HAP-1 (cell line): Measurements from ENCODE around the gene ZNF543.

ENCODE experiments used
- DNase-seq, 2 experiments: peaks; one replicate each; pipeline ENCODE4 v3.0.0-alpha.2; 2016 to 2020; ENCODE audit warnings: low spot score in 2 of 2
- H3K27me3 ChIP-seq: fragments of 250-450 bp; sonication (Bioruptor Pico); 2 replicates; pipeline ENCODE4 v1.5.1; 2020; ENCODE audit warnings: low read depth, mild to moderate bottlenecking, moderate library complexity
- H3K36me3 ChIP-seq: fragments of 250-450 bp; sonication (Bioruptor Pico); replicated peaks from 2 replicates; pipeline ENCODE4 v1.5.1; 2020; ENCODE audit warnings: mild to moderate bottlenecking
- H3K4me1 ChIP-seq: fragments of 250-450 bp; sonication (Bioruptor Pico); 2 replicates; pipeline ENCODE4 v1.5.1; 2020; ENCODE audit warnings: mild to moderate bottlenecking
- H3K4me3 ChIP-seq: fragments of 250-450 bp; sonication (Bioruptor Pico); 2 replicates; pipeline ENCODE4 v1.5.1; 2020; ENCODE audit warnings: mild to moderate bottlenecking, moderate library complexity
- H3K9me3 ChIP-seq: fragments of 250-450 bp; sonication (Bioruptor Pico); 2 replicates; pipeline ENCODE4 v1.5.1; 2020; ENCODE audit warnings: mild to moderate bottlenecking, moderate library complexity
- in situ Hi-C: fragments of 300-500 bp; cut with MboI; formaldehyde crosslinking; loops from 3 replicates; pipeline ENCODE4 v1.14.3; 2020; ENCODE audit warnings: low sequenced_read_pairs, inconsistent platforms, mixed read lengths

ZNF543 gene

DNA sequence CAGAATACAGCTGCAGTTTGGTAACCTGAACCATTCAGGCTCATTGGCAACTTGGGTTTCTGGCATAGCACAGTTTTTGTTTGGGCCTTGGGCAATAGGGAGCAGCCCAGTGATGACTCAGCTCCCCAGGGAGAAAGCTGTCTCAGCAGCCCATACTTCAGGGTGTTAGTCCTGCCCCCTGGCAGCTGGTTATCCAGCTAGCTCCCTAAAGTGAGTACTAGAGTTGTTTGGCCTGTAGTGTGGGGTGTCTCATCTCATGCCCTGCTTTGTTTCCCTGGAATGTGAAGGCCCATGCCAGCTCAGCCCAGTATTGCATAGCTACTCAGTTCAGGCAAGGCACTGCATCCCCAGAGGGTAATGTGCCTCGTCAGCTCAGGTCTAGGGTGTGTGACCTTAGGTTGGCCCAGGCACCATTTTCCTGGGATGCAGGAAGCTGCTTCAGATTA, 18.2 kb upstream of the ZNF543 start:
- no peaks in the 10 kb centered on the region for H3K9me3 ChIP-seq
- in situ Hi-C loops, result no loop called here
- no peak for DNase-seq
- no peaks in the 10 kb centered on the region for H3K4me1 ChIP-seq
- no peaks in the 10 kb centered on the region for H3K27me3 ChIP-seq
- peaks cover 20% of the 10 kb centered on the region for H3K36me3 ChIP-seq
- no peak overlapping the region for H3K4me3 ChIP-seq

DNA sequence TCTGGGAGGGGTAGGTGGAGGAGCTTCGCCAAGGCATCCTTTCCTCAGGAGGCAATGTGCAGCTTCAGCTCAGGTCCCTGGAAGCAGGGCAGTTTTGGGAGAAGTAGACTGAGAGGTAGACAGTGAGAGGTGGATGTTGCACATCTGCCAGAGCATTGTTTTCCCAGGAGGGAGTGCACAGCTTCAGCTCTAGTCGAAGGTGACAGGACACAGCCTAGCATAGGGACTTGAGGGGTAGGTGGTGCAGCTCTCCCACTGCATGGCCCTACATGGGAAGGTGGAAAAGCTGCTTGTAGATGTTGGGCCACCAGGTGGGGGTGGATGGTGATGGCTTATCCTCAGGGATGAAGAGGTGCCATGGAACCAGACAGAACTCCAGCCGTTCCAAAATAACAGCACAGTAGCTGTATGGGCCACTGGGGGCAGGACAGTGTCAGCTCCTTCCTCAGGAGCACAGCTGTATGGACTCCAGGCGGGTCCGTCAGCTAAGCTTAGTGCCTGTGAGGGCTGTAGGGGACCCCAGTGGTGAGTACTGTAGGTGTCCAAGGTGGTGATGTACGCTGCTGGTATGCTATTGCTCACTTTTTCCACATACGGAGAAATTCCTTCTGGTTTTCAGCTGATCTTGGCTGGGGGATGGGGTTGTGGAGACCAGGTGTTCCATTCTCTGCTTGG, 17.4 kb upstream of the ZNF543 start:
- in situ Hi-C loops, result no loop called here
- Histone ChIP-seq H3K27me3 (no peaks in the 10 kb centered on the region), H3K9me3 (no peaks in the 10 kb centered on the region), H3K4me3 (no peak overlapping the region), H3K4me1 (no peaks in the 10 kb centered on the region), H3K36me3 (peaks cover 14% of the 10 kb centered on the region)
- DNase-seq, result no peak

DNA sequence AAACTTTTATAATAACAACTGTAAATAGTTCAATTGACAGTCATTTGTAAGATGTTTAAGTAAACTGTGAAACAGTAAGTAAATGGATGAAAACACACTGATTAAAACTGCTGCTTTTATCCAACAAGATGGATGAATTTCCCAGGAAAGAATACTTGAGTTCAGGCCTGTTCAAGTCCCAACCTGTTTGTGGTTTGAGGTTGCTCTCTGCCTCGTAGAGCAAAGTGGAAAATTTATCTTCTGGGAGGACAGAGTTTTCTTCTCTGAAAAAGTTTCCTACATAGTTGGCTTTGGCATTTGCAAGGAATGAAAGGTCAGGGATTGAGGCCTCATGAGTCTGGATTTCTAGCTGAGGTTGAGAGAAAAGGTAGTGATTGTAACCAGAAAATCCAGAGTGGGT, 15.2 kb upstream of the ZNF543 start:
- Histone ChIP-seq H3K4me1 (no peaks in the 10 kb centered on the region), H3K27me3 (no peaks in the 10 kb centered on the region), H3K9me3 (no peaks in the 10 kb centered on the region), H3K36me3 (peaks cover 12% of the 10 kb centered on the region), H3K4me3 (no peak overlapping the region)
- DNase-seq, result no peak
- in situ Hi-C loops, result no loop called here

DNA sequence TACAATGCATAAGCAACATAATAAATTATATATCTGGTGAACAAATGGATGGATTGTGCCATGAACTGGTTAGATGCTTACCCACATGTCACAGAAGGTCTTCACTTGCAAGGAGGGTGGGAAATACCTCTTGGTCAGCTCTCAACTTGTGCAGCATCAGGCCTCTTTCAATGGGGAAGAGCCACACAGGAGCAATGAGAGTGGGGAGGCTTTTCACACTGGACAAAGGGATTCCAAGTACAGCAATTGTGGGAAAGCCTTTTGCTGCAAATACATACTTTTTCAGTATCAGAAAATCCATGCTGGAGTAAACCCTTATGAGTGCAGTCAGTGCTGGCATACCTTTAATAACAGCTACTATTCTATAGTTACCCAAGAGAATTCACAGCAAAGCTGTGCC, 11.8 kb upstream of the ZNF543 start:
- H3K27me3 ChIP-seq, result no peaks in the 10 kb centered on the region
- no peak for DNase-seq
- H3K4me3 ChIP-seq, result no peak overlapping the region
- no peaks in the 10 kb centered on the region for H3K9me3 ChIP-seq
- no peaks in the 10 kb centered on the region; the same call in 1 of the 2 replicates for H3K36me3 ChIP-seq
- H3K4me1 ChIP-seq, result no peaks in the 10 kb centered on the region
- in situ Hi-C loops, result no loop called here

DNA sequence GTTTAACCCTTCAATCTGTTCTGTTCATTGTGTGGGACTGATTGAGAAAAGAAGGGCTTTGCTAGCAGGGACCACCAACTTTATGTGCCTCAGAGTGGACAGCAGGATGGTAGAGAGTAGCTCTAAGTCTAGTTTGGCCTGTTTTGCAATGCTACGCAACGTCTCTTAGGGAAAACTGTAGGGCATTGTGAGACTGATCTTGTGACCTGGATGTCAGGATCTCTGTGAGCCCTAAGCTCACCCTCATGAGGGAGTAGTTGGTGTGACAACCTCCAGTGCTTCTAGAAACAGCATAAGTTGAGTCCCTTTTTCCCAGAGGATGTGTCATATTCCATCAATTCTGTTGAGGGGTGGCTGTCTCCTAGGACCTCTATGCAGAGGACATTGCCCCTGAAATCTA, 9.5 kb upstream of the ZNF543 start:
- Histone ChIP-seq H3K9me3 (no peaks in the 10 kb centered on the region), H3K36me3 (no peaks in the 10 kb centered on the region), H3K27me3 (no peaks in the 10 kb centered on the region), H3K4me3 (no peak overlapping the region), H3K4me1 (no peaks in the 10 kb centered on the region)
- in situ Hi-C loops, result no loop called here
- no peak for DNase-seq

DNA sequence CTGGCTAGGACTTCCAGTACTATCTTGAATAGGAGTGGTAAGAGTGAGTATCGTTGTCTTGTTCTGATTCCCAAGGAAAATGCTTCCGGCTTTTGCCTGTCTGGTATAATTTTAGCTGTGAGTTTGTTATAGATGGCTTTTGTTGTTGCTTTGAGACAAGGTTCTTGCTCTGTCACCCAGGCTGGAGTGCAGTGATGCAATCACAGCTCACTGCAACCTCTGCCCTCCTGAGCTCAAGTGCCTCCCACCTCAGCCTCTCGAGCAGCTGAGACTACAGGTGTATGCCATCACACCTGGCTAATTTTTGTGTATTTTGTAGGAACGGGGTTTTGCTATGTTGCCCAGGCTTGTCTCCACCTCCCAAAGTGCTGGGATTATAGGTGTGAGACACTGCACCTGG, 6.1 kb upstream of the ZNF543 start:
- H3K27me3 ChIP-seq, result 0 out of 2 replicates have a peak, but pooled peaks cover 2% of the 10 kb centered on the region
- no peak overlapping the region for H3K4me3 ChIP-seq
- in situ Hi-C loops, result no loop called here
- no peaks in the 10 kb centered on the region for H3K36me3 ChIP-seq
- H3K9me3 ChIP-seq, result no peaks in the 10 kb centered on the region
- no peak for DNase-seq
- no peaks in the 10 kb centered on the region for H3K4me1 ChIP-seq

DNA sequence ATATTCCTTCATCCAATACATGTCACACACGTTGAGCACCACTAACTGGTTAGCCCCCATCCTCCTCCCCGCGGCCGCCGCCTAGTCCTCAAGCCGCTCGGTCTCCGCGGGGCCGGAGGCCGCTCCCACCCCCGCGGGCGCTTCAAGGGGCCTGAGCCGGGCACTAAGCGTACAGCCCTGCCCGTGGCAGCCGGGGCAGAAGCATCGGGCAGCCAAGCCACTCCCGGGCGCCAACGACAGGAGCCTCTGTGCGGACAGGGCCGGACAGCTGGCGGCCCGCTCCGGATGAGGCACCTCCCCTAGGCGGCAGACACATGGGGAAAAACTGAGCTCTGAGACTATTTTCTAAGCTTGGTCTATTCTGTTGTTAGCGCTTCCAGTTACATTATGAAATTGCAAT, 2.8 kb upstream of the ZNF543 start:
- no peaks in the 10 kb centered on the region for H3K9me3 ChIP-seq
- 0 out of 2 replicates have a peak, but pooled peaks cover 2% of the 10 kb centered on the region for H3K27me3 ChIP-seq
- no peak for DNase-seq
- H3K4me1 ChIP-seq, result peaks cover 3% of the 10 kb centered on the region
- peaks cover under 1% of the 10 kb centered on the region; the same call in 1 of the 2 replicates for H3K36me3 ChIP-seq
- in situ Hi-C loops, result no loop called here
- no peak overlapping the region for H3K4me3 ChIP-seq

DNA sequence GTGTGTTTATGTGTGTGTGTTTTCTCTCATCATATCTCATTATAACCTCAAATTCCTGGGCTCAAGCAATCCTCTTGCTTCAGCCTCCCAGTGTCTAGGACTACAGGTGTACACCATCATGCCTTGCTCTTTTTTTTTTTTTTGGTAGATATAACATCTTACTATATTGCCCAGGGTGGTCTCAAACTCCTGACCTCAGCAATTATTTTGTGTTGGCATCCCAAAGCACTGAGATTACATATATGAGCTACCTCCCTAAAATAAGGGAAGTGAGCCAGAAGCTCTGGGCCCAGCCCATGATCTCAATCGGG, 448 bp upstream of the ZNF543 start:
- no peak for DNase-seq
- Histone ChIP-seq H3K9me3 (no peaks in the 10 kb centered on the region), H3K4me3 (peak overlapping the region; percentile 82), H3K27me3 (0 out of 2 replicates have a peak, but pooled peaks cover 2% of the 10 kb centered on the region), H3K36me3 (peaks cover 11% of the 10 kb centered on the region), H3K4me1 (peaks cover 3% of the 10 kb centered on the region)
- in situ Hi-C loops, result no loop called here

DNA sequence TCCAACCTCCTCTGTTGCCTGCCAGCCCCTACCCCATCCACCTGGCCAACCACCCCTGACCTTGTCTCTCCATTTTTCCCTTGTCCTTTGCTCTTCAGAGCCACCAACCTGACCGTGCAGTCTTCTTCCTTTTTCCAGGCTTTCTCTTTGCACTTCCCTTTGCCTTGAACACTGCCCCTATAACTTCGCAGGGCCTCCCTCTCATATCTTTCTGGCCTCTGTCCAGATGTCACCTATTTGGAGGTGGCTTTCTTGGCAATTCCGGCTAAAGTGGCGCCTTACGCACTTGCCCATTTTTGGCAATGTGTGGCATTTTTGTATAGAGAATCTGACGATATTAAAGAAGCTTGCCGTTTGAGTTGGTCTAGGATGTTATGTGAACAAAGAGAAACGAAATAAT, 844 bp downstream of the ZNF543 start:
- DNase-seq, result no peak
- Histone ChIP-seq H3K9me3 (no peaks in the 10 kb centered on the region), H3K27me3 (0 out of 2 replicates have a peak, but pooled peaks cover 2% of the 10 kb centered on the region), H3K4me1 (peaks cover 3% of the 10 kb centered on the region), H3K4me3 (peak overlapping the region; percentile 82), H3K36me3 (peaks cover 24% of the 10 kb centered on the region)
- in situ Hi-C loops, result no loop called here

DNA sequence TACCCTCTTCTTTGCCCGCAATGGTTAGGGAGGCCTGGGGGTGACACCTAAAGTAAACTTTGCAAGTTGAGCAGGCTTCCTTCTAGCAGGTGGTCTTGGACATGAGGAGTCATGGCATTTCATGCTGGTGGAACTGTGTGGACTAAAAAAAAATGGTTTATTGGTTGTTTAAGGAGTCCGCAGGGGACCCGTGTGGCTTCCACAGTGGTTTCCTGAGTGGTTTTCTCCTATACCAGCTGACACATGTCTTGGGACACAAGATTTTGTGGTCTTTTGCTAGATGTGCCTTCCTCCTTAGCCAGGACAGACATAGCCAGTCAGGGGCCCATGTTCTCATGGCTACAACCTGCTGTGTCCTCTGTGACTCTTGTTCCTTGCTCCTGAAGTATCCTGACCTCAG, 1.5 kb downstream of the ZNF543 start:
- peak overlapping the region; percentile 82; the same call in 1 of the 2 replicates for H3K4me3 ChIP-seq
- 0 out of 2 replicates have a peak, but pooled peaks cover 2% of the 10 kb centered on the region for H3K27me3 ChIP-seq
- H3K36me3 ChIP-seq, result peaks cover 31% of the 10 kb centered on the region
- DNase-seq, result no peak
- H3K4me1 ChIP-seq, result peaks cover 3% of the 10 kb centered on the region
- in situ Hi-C loops, result no loop called here
- H3K9me3 ChIP-seq, result no peaks in the 10 kb centered on the region

DNA sequence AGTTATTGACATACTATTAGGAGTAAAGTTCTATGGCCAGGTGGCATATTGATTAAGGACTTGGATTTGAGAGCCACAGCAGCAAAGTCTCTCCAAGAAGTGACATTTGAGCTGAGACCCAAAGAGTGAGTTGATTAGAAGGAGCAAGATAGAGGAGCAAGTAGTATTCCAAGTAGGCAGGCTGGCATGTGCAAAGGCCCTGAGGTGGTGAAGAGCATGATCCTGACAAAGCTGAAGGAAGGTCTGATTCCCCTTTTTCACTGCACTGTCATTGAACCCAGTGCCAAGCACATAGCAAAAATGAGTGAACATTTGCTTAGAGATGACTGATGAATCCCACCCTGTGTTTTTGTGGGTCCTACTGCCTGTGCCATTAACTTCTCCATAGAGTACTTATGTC, 4.7 kb downstream of the ZNF543 start:
- Histone ChIP-seq H3K4me1 (no peaks in the 10 kb centered on the region; the same call in 1 of the 2 replicates), H3K27me3 (no peaks in the 10 kb centered on the region), H3K4me3 (no peak overlapping the region), H3K9me3 (no peaks in the 10 kb centered on the region), H3K36me3 (peaks cover 57% of the 10 kb centered on the region)
- DNase-seq, result no peak
- in situ Hi-C loops, result no loop called here

DNA sequence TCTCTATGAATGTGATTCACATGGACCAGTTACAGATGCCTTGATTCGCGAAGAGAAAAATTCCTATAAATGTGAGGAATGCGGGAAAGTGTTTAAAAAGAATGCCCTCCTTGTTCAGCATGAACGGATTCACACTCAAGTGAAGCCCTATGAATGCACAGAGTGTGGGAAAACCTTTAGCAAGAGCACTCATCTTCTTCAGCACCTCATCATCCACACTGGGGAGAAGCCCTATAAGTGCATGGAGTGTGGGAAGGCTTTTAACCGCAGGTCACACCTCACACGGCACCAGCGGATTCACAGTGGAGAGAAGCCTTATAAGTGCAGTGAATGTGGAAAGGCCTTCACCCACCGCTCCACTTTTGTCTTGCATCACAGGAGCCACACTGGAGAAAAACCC, 7.7 kb downstream of the ZNF543 start:
- DNase-seq, result no peak
- Histone ChIP-seq H3K36me3 (peaks cover 54% of the 10 kb centered on the region), H3K4me1 (no peaks in the 10 kb centered on the region), H3K4me3 (no peak overlapping the region), H3K9me3 (no peaks in the 10 kb centered on the region), H3K27me3 (no peaks in the 10 kb centered on the region)
- in situ Hi-C loops, result no loop called here

DNA sequence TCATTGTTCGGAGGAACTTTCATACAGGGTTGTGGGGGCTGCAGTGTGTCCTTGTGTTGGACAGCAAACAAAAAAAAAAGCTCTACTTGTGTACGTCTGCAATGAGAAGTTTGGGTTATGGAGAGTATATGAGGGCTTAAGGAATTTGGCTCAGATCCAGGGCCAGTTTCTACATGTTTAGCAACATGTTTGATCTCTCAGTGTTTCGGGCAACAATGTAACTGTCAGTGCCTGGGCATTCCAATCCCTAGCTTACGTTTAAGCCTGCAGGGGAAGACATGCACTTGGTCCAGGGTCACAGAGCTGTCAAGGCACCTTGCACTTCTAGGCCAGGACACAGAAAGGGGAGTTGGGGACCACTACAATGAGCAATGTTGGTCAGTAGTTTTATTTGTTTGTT, 13.9 kb downstream of the ZNF543 start:
- H3K4me3 ChIP-seq, result no peak overlapping the region

DNA sequence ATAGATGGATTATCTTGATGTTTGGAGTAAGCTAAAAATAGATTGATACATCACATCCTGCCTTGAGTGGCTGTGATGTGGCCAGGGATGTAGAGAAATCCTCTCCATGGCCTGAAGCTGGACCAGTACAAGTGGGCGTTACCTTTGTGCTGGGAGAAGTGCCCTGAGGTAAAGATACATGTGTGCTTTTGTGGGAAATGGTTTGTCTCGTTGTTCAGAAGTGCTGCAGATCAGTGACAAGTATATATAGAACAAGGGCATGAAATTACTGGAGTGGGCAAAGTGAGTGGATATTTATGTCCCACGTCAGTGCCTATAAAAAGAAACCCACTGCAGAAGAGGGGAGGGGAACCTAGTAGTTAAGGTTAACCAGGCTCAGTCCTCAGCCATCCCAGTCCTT, 18.6 kb downstream of the ZNF543 start:
- DNase-seq, result no peak
- Histone ChIP-seq H3K27me3 (no peaks in the 10 kb centered on the region), H3K36me3 (no peaks in the 10 kb centered on the region), H3K9me3 (no peaks in the 10 kb centered on the region), H3K4me1 (no peaks in the 10 kb centered on the region), H3K4me3 (no peak overlapping the region)
- in situ Hi-C loops, result no loop called here

More for the DNA sequence above, 13.9 kb downstream of the ZNF543 start:
- in situ Hi-C loops, result no loop called here
- Histone ChIP-seq H3K36me3 (peaks cover 5% of the 10 kb centered on the region), H3K27me3 (no peaks in the 10 kb centered on the region), H3K9me3 (no peaks in the 10 kb centered on the region), H3K4me1 (no peaks in the 10 kb centered on the region)
- no peak for DNase-seq

DNA sequence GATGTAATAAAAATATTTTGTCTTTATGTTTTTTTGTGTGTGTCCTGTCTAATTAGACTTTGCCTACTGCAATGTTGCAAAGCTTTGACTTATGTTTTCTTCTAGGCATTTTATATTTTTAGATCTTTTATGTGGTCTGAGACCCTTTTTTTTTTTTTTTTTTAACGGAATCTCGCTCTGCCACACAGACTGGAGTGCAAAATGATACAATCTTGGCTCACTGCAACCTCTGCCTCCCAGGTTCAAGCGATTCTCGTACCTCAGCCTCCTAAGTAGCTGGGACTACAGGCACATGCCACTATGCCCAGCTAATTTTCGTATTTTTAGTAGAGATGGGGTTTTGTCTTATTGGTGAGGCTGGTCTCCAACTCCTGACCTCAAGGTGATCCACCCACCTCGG, 22.3 kb downstream of the ZNF543 start:
- Histone ChIP-seq H3K36me3 (no peaks in the 10 kb centered on the region), H3K4me3 (no peak overlapping the region), H3K4me1 (no peaks in the 10 kb centered on the region), H3K27me3 (no peaks in the 10 kb centered on the region), H3K9me3 (no peaks in the 10 kb centered on the region)
- in situ Hi-C loops, result no loop called here
- DNase-seq, result no peak
